ENCODE data around the gene EIF4H.
"Not testable (repeated sequence)": the region's sequence is repeated elsewhere in the genome, so short reads cannot be mapped to it uniquely, and the experiment has no call there.

EIF4H gene

GRCh38 chr7:74190259-74190658 lies 16.1 kb downstream of the EIF4H start:
- peaks cover 4 to 32% of the 10 kb centered on the region in 2 donors for H3K4me1 ChIP-seq (ENCODE audit: control insufficient read depth in 1 of 2, insufficient read depth in 2 of 2, low read length in 2 of 2)
- peaks cover 64 to 68% of the 10 kb centered on the region in 2 donors for H3K36me3 ChIP-seq (ENCODE audit: control insufficient read depth in 1 of 2, insufficient read depth in 2 of 2, low read length in 2 of 2)
- no peak overlapping the region for H3K4me3 ChIP-seq (ENCODE audit: low read depth in 1 of 2, low read length in 2 of 2)
- H3K9me3 ChIP-seq (ENCODE audit: control insufficient read depth in 1 of 2, low read length in 2 of 2), result no peaks in the 10 kb centered on the region
- H3K27me3 ChIP-seq (ENCODE audit: low read depth, low read length), result no peaks in the 10 kb centered on the region
- H3K27ac ChIP-seq (ENCODE audit: low read length), result no peak overlapping the region

GRCh38 chr7:74191231-74191630 lies 17.1 kb downstream of the EIF4H start:
- no peak overlapping the region for H3K4me3 ChIP-seq (ENCODE audit: low read depth in 1 of 2, low read length in 2 of 2)
- peaks cover 68 to 69% of the 10 kb centered on the region in 2 donors for H3K36me3 ChIP-seq (ENCODE audit: control insufficient read depth in 1 of 2, insufficient read depth in 2 of 2, low read length in 2 of 2)
- peaks cover 4 to 22% of the 10 kb centered on the region in 2 donors for H3K4me1 ChIP-seq (ENCODE audit: control insufficient read depth in 1 of 2, insufficient read depth in 2 of 2, low read length in 2 of 2)
- no peak overlapping the region for H3K27ac ChIP-seq (ENCODE audit: low read length)
- H3K9me3 ChIP-seq (ENCODE audit: control insufficient read depth in 1 of 2, low read length in 2 of 2), result no peaks in the 10 kb centered on the region
- H3K27me3 ChIP-seq (ENCODE audit: low read depth, low read length), result no peaks in the 10 kb centered on the region

- Histone ChIP-seq H3K4me3 (ENCODE audit: low read depth in 1 of 2, low read length in 2 of 2) (no peak overlapping the region), H3K27me3 (ENCODE audit: low read depth, low read length) (no peaks in the 10 kb centered on the region), H3K4me1 (ENCODE audit: control insufficient read depth in 1 of 2, insufficient read depth in 2 of 2, low read length in 2 of 2) (peaks cover 3 to 7% of the 10 kb centered on the region in 2 donors), H3K27ac (ENCODE audit: low read length) (no peak overlapping the region), H3K36me3 (ENCODE audit: control insufficient read depth in 1 of 2, insufficient read depth in 2 of 2, low read length in 2 of 2) (peaks cover 72 to 76% of the 10 kb centered on the region in 2 donors), H3K9me3 (ENCODE audit: control insufficient read depth in 1 of 2, low read length in 2 of 2) (no peaks in the 10 kb centered on the region)
Measured at GRCh38 chr7:74193054-74193453, 18.9 kb downstream of the EIF4H start.

GRCh38 chr7:74193913-74194312 lies 19.8 kb downstream of the EIF4H start:
- Histone ChIP-seq H3K27me3 (ENCODE audit: low read depth, low read length) (no peaks in the 10 kb centered on the region), H3K36me3 (ENCODE audit: control insufficient read depth in 1 of 2, insufficient read depth in 2 of 2, low read length in 2 of 2) (peaks cover 64 to 68% of the 10 kb centered on the region in 2 donors), H3K9me3 (ENCODE audit: control insufficient read depth in 1 of 2, low read length in 2 of 2) (no peaks in the 10 kb centered on the region), H3K27ac (ENCODE audit: low read length) (no peak overlapping the region), H3K4me1 (ENCODE audit: control insufficient read depth in 1 of 2, insufficient read depth in 2 of 2, low read length in 2 of 2) (no peaks in the 10 kb centered on the region), H3K4me3 (ENCODE audit: low read depth in 1 of 2, low read length in 2 of 2) (no peak overlapping the region)

GRCh38 chr7:74194686-74195085 lies 20.5 kb downstream of the EIF4H start:
- peaks cover 56 to 60% of the 10 kb centered on the region in 2 donors for H3K36me3 ChIP-seq (ENCODE audit: control insufficient read depth in 1 of 2, insufficient read depth in 2 of 2, low read length in 2 of 2)
- H3K27me3 ChIP-seq (ENCODE audit: low read depth, low read length), result no peaks in the 10 kb centered on the region
- H3K9me3 ChIP-seq (ENCODE audit: control insufficient read depth in 1 of 2, low read length in 2 of 2), result no peaks in the 10 kb centered on the region
- no peak overlapping the region for H3K27ac ChIP-seq (ENCODE audit: low read length)
- H3K4me1 ChIP-seq (ENCODE audit: control insufficient read depth in 1 of 2, insufficient read depth in 2 of 2, low read length in 2 of 2), result no peaks in the 10 kb centered on the region
- H3K4me3 ChIP-seq (ENCODE audit: low read depth in 1 of 2, low read length in 2 of 2), result no peak overlapping the region

GRCh38 chr7:74195139-74195860 lies 21.1 kb downstream of the EIF4H start:
- H3K36me3 ChIP-seq (ENCODE audit: control insufficient read depth in 1 of 2, insufficient read depth in 2 of 2, low read length in 2 of 2), result peaks cover 50 to 54% of the 10 kb centered on the region in 2 donors
- not testable (repeated sequence) for H3K9me3 ChIP-seq (ENCODE audit: control insufficient read depth in 1 of 2, low read length in 2 of 2); H3K27ac ChIP-seq (ENCODE audit: low read length); H3K27me3 ChIP-seq (ENCODE audit: low read depth, low read length); H3K4me3 ChIP-seq (ENCODE audit: low read depth in 1 of 2, low read length in 2 of 2); H3K4me1 ChIP-seq (ENCODE audit: control insufficient read depth in 1 of 2, insufficient read depth in 2 of 2, low read length in 2 of 2)

GRCh38 chr7:74195968-74196654 lies 22.0 kb downstream of the EIF4H start:
- not testable (repeated sequence) for H3K9me3 ChIP-seq (ENCODE audit: control insufficient read depth in 1 of 2, low read length in 2 of 2); H3K4me1 ChIP-seq (ENCODE audit: control insufficient read depth in 1 of 2, insufficient read depth in 2 of 2, low read length in 2 of 2); H3K4me3 ChIP-seq (ENCODE audit: low read depth in 1 of 2, low read length in 2 of 2); H3K27me3 ChIP-seq (ENCODE audit: low read depth, low read length); H3K27ac ChIP-seq (ENCODE audit: low read length)
- H3K36me3 ChIP-seq (ENCODE audit: control insufficient read depth in 1 of 2, insufficient read depth in 2 of 2, low read length in 2 of 2), result peaks cover 42 to 46% of the 10 kb centered on the region in 2 donors

- no peaks in the 10 kb centered on the region for H3K27me3 ChIP-seq (ENCODE audit: low read depth, low read length)
- no peak overlapping the region for H3K27ac ChIP-seq (ENCODE audit: low read length)
- H3K36me3 ChIP-seq (ENCODE audit: control insufficient read depth in 1 of 2, insufficient read depth in 2 of 2, low read length in 2 of 2), result peaks cover 33 to 35% of the 10 kb centered on the region in 2 donors
- H3K9me3 ChIP-seq (ENCODE audit: control insufficient read depth in 1 of 2, low read length in 2 of 2), result no peaks in the 10 kb centered on the region
- no peak overlapping the region for H3K4me3 ChIP-seq (ENCODE audit: low read depth in 1 of 2, low read length in 2 of 2)
- H3K4me1 ChIP-seq (ENCODE audit: control insufficient read depth in 1 of 2, insufficient read depth in 2 of 2, low read length in 2 of 2), result no peaks in the 10 kb centered on the region
Measured at GRCh38 chr7:74197449-74198124, 23.4 kb downstream of the EIF4H start.

GRCh38 chr7:74199551-74200355 lies 25.6 kb downstream of the EIF4H start:
- H3K9me3 ChIP-seq (ENCODE audit: control insufficient read depth in 1 of 2, low read length in 2 of 2), result no peaks in the 10 kb centered on the region
- H3K27me3 ChIP-seq (ENCODE audit: low read depth, low read length), result no peaks in the 10 kb centered on the region
- H3K4me3 ChIP-seq (ENCODE audit: low read depth in 1 of 2, low read length in 2 of 2), result no peak overlapping the region
- H3K36me3 ChIP-seq (ENCODE audit: control insufficient read depth in 1 of 2, insufficient read depth in 2 of 2, low read length in 2 of 2), result peaks cover 11 to 14% of the 10 kb centered on the region in 2 donors
- H3K27ac ChIP-seq (ENCODE audit: low read length), result no peak overlapping the region
- peaks cover 0 to 3% of the 10 kb centered on the region in 2 donors for H3K4me1 ChIP-seq (ENCODE audit: control insufficient read depth in 1 of 2, insufficient read depth in 2 of 2, low read length in 2 of 2)

- no peak overlapping the region for H3K4me3 ChIP-seq (ENCODE audit: low read depth in 1 of 2, low read length in 2 of 2)
- no peaks in the 10 kb centered on the region for H3K9me3 ChIP-seq (ENCODE audit: control insufficient read depth in 1 of 2, low read length in 2 of 2)
- H3K4me1 ChIP-seq (ENCODE audit: control insufficient read depth in 1 of 2, insufficient read depth in 2 of 2, low read length in 2 of 2), result peaks cover 0 to 3% of the 10 kb centered on the region in 2 donors
- no peaks in the 10 kb centered on the region for H3K36me3 ChIP-seq (ENCODE audit: control insufficient read depth in 1 of 2, insufficient read depth in 2 of 2, low read length in 2 of 2)
- H3K27ac ChIP-seq (ENCODE audit: low read length), result no peak overlapping the region
- no peaks in the 10 kb centered on the region for H3K27me3 ChIP-seq (ENCODE audit: low read depth, low read length)
Measured at GRCh38 chr7:74202841-74203556, 28.8 kb downstream of the EIF4H start.
